DMS 273 (cell line): ENCODE data around the gene PGM2.

Experiments used
- DNase-seq: peaks from one replicate; lab custom pipeline; 2025; ENCODE audit not compliant: unreplicated experiment; lab: John Stamatoyannopoulos, UW

Gene PGM2

DNA sequence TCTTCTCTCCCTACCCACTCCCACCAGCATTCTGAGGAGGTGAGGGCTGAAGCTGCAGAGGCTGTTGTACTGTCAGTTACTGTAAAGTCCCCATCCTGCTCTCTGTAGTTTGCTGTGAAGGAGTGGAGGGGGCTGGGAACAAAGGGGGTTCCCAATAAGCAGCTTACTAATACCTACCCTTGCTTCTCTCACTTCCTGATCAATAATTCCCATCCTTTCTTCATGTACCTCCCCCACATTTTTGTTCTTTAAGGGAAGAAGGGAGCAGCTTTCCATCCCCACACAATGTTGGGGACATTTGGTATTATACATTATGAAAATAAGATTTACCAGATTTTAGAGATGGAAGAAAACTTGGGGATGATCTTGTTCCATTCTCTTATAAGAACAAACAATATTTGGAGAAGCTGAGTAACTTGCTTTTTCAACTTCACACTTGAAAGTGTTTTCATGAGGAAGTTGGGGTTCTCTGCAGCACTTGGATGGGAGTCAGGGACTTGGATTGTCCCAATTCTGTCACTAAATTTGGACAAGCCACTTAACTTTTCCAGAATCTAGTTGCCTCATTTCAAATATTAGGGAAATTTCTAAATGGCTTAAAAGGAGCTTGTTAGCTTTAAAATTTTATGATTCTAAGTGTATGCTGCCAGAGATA is 69.8 kb downstream of the PGM2 start:
- no peak for DNase-seq

DNA sequence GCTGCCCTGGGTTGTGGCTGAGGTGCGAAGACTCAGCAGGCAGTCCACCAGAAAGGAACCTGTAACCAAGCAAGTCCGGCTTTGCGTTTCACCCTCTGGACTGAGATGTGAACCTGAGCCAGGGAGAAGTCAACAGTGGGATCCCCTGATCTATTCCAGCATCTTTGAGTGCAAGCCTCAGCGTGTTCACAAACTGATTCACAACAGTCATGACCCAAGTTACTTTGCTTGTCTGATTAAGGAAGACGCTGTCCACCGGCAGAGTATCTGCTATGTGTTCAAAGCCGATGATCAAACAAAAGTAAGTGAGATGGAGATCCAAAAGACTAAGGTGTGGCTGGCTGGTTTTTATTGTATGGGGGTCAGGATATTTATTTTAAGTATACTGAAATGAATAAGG is 75.7 kb downstream of the PGM2 start:
- no peak for DNase-seq

DNA sequence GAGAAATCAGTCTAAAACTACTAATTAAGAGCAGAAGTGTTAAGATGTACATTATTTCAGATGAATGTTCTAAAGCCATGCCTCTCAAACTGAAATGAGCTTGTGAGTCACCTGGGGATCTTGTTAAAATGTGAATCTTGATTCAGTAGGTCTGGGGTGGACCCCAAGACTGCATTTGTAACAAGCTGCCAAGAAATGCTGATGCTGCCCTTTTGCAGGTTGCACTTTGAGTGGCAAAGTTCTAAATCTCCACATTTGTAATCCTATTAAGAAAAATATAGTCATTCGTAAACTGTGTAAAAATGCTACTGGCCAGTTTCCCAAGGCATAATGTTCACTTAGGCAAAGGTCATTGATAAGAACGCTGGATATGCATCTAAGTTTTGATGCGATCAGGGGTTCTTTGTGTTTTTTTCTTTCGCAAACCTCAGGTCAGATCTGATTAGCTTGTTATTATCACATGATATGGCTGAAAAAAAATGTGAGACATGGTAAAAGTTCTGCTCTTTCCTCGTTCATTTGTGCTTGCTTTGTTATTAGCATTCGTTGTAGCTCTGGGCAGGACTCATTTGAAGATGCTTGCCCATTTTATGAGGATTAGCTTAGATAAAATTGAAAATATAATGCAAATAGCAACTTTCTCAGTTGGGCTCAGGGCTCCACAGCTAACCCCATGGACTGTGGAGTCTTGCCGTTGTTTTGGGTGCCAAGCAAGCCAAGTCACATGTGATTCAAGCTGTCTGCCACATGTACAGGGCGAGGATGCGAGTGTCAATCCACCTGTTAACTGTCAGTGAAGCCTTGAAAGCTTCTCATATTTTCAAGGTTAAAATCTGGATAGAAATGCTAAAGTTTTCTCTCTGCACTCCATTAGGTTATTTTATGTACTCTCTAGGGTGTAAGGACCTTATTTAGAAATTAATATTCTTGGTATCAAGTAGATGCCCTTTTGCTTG is 76.5 kb downstream of the PGM2 start:
- no peak for DNase-seq

DNA sequence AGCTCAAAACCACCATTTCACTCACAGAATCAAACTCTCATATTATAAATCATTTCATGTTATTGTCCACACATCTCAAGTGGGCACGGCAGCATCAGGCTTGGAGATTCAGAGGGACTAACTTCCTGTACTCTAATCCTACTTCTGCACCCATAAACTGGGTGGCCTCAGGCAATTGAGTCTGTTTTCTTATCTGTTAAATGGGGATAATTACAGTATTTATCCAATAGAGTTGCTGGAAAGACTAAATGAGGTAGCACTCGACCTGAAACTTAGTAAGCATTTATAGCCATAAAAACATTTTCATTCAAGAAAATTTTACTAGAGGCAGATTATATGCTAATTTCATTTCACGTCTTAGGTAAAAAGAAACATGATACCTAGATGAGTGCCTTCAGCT is 77.4 kb downstream of the PGM2 start:
- no peak for DNase-seq

DNA sequence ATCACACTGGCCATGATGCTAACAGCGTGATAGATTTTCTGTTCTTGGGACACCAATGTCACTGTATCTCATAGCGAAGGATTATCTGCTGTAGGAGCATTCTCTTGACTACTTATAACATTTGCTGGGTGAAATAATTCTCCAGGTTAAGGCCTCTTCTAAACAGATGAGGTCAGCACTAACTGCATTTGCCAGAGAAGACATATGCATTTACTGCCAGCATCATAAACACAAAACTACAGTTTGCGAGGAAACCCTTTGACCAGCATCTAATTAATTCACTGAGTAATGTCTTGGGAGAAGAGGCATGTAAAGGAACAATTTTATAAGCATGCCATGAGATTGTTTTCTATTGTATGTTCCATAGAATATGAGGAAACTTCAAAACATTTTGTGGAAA is 78.3 kb downstream of the PGM2 start:
- DNase-seq = no peak

- no peak for DNase-seq
Observed at GRCh38 chr4:37905533-37906169, 79.2 kb downstream of the PGM2 start.

- DNase-seq = no peak
Observed at GRCh38 chr4:37908488-37909331, 82.2 kb downstream of the PGM2 start.

- no peak for DNase-seq
Observed at GRCh38 chr4:37909332-37910090, 83.0 kb downstream of the PGM2 start.

- DNase-seq = no peak
Observed at GRCh38 chr4:37910091-37910486, 83.6 kb downstream of the PGM2 start.
